Activated CD4-positive, alpha-beta T cell treated with anti-CD3 and anti-CD28 coated beads, Interleukin-2, amount 50 U/mL, for 48 hours (primary cell): Measurements from ENCODE around the gene PSENEN.
A peak's percentile ranks its signal among the peaks of the same experiment; 100 is the strongest.
"Not testable (repeated sequence)": the region's sequence is repeated elsewhere in the genome, so short reads cannot be mapped to it uniquely, and the experiment has no call there.

Experiments
- DNase-seq, 2 experiments: peaks; one replicate each; pipeline ENCODE4 v3.0.0-alpha.2; 2020

The PSENEN gene

GRCh38 chr19:35789978-35790944 is 44.8 kb downstream of the PSENEN start:
- no peak for DNase-seq

- DNase-seq, result peak in 1 of 2 experiments; percentile 16
Measured at GRCh38 chr19:35790981-35791813, 45.7 kb downstream of the PSENEN start.

DNA sequence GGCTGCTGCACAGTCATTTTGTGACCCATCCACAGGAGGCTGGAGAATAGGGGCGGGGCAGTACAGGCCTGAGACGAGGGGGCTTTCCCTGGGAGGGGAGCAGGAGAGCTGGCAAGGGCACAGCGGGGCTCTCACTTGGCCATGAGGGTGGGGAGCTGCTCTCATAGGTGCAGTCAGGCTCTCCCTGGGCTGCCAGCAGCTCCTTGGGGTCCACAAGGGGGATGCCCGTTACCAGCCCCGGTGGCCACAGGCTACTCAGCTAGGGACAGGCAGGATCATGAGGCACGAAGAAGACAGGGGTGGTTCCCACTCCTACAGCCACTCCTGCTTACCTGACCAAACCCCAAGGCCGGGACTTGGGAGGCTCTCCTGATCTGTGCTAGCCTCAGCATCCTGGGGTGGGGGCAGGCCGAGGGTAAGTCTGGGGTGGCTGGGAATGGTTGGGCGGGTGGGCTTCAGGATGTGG is 46.4 kb downstream of the PSENEN start:
- no peak for DNase-seq

DNA sequence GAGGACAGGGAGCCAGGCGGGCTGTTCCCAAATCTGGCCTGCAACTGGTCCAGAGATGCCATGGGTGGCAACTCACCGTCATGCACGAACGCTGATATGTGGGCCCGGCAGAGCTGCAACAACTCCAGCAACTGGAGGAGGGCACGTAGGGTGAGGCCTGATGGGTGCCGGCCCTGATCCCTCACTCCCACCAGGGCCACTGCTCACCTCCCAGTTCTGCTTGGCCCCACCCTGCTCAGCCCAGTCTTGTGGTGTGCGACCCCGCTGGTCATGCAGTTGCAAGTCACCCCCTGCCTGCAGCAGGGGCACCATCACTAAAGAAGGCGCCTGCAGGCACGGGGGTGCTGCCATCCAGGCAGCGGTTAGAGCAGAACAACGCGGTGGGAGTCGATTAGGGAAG is 46.9 kb downstream of the PSENEN start:
- no peak for DNase-seq

DNA sequence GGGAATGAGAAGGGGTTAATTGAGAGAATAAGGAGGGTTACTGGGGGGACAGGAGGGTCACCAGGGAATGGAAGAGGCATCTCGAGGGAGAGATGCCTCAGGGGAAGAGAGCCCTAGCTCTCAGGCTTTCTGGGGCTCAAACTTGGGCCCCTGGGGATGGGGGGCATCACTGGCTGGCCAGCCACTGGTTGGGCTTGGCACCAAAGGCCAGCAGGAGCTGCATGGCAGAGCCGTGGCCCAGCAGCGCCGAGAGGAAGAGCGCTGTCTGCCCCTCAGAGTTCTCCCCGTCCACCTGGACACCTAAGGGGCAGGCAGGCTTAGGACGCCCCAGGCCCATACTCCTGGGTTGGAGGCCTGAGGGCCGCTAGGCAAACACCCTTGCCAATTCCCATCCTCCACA is 47.4 kb downstream of the PSENEN start:
- DNase-seq, result no peak

- no peak for DNase-seq
Measured at GRCh38 chr19:35793381-35794165, 48.1 kb downstream of the PSENEN start.

- not testable (repeated sequence) for DNase-seq
Measured at GRCh38 chr19:35795564-35795963, 50.1 kb downstream of the PSENEN start.
